Tongue (tissue), 2 donors: ENCODE measurements around the gene ZNF577. TPM values are rescaled to one million over a fixed set of nuclear protein-coding genes. Genes with fewer than 3 reads are reported as not detected.

Source experiments
- DNase-seq: peaks from one replicate; pipeline ENCODE4 v3.0.0-alpha.2; 2015
- total RNA-seq: library from RNA; depleted of rRNA; stranded (reverse); fragments of >200 nt; gene quantifications from one replicate; pipeline ENCODE4 v1.2.3, GENCODE V29; 2014

Gene ZNF577
- total RNA-seq, 1 donor from 2014 or later = 20.0 TPM

DNA sequence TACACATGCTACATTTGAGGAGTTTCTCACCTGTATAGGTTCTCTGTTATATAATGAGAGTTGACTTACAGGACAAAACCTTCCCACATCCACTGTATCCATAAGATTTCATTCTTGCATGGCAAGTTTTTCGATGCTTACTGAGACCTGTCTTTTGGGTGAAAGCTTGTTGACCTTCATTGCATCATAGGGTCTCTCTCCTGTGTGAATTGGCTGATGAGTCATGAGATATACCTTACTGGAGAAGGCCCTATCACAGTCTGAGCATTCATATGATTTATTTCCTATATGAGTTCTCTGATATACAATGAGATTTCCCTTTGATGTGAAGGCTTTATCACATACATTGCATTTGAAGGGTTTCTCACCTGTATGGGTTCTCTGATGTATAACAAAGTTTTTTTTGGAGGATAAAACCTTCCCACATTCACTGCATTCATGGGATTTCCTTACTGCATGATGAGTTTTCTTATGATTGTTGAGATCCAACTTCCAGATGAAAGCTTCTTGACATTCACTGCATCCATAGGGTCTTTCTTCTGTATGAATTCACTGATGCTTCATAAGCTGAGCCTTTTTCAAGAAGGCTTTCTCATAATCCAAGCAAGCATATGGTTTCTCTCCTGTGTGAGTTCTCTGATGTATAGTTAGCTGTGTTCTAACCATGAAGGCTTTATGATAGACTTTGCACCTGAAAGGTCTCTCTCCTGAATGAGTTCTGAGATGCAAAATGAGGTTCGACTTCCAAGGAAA, 25.7 kb downstream of the ZNF577 start:
- DNase-seq = no peak

- DNase-seq = no peak
Observed at GRCh38 chr19:51837145-51837544, 50.6 kb downstream of the ZNF577 start.

GRCh38 chr19:51830274-51830673, 57.5 kb downstream of the ZNF577 start:
- DNase-seq = no peak

GRCh38 chr19:51824281-51825005, 63.3 kb downstream of the ZNF577 start:
- peak; percentile 8 for DNase-seq

DNA sequence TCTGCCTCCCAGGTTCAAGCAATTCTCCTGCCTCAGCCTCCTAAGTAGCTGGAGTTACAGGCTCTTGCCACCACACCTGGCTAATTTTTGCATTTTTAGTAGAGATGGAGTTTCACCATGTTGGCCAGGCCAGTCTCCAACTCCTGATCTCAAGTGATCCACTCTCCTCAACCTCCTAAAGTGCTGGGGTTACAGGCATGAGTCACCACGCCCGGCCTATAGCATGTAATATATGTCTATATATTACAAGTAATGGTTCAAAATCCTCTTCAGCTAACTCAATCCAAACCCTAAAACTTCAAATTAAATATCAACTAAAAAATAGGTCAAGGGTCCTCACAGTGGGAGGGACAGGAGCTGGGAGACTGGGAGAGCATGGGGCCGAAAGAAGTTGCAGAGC, 64.8 kb downstream of the ZNF577 start:
- DNase-seq = no peak

DNA sequence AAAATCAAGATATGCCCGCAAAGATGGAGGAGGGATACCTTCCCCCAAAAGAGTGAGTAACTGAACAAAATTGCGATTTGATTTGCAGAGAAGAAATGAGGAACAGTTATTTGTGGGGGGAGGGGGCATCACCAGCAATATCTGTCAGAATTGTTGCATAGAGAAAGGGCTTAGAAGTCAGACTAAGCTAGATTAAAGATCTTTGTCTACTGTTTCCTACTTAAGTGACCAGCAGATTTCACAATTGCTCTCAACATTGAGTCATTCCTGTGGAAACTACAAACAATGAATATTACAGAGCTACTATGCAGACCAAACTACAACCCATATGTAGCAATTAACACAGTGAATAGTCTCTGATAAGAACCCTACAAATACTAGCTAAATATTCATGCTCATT, 65.4 kb downstream of the ZNF577 start:
- DNase-seq = no peak

DNA sequence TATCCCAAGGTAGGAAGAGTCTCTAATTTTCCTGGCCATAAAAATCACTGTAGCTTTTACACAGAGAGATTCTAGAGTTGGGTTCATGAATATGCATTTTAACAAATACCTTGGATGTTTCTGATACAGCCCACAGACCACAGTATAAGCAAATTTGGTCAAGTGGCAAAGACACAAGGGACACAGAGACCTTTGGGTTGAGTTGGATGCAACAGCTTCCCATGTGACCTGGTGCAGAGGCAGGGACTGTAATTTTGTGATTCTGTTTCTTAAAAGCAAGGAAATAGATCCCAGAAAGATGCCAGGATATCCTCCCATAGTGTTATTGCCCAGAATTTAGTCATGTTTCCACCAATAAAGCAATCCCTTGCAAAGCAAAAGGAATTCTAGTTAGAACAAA, 65.8 kb downstream of the ZNF577 start:
- DNase-seq = no peak

DNA sequence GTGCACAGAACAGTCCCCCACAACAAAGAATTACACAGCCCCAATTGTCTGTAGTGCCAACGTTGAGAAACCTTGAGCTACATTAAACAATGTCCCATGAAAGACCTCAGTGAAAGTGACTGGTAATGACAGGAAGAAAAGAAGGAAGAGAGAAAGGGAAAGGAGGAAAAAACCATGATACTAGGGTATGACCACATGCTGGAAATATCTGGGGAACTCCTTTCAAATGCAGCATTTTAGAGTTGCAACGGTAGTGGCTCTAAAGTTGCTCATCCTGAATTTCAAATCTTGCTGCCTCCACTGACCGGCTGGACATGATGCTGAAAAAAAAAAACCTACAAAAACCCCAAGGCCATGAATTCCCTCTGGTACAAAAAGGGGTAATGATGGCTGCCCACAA, 66.3 kb downstream of the ZNF577 start:
- DNase-seq = no peak

Other genes with a start within 250 kb of the ZNF577 start
- gene SIGLEC14, start 241.1 kb downstream of the ZNF577 start, total RNA-seq = 0.21 TPM
- gene SPACA6, start 194.6 kb downstream of the ZNF577 start, total RNA-seq = 6.9 TPM
- 0.72 TPM for gene HAS1, start 164.0 kb downstream of the ZNF577 start, total RNA-seq
- 1.8 TPM for gene FPR1, start 136.1 kb downstream of the ZNF577 start, total RNA-seq
- 0.51 TPM for gene FPR2, start 126.8 kb downstream of the ZNF577 start, total RNA-seq
- 1.4 TPM for gene FPR3, start 92.8 kb downstream of the ZNF577 start, total RNA-seq
- 15.4 TPM for gene ZNF649, start 17.1 kb upstream of the ZNF577 start, total RNA-seq
- gene ZNF613, start 39.5 kb upstream of the ZNF577 start, total RNA-seq = 8.5 TPM
- gene ZNF350, start 98.9 kb upstream of the ZNF577 start, total RNA-seq = 8.7 TPM
- gene ZNF615, start 120.3 kb upstream of the ZNF577 start, total RNA-seq = 19.5 TPM
- 11.1 TPM for gene ZNF614, start 140.4 kb upstream of the ZNF577 start, total RNA-seq
- 14.9 TPM for gene ZNF432, start 160.9 kb upstream of the ZNF577 start, total RNA-seq
- 26.3 TPM for gene ZNF841, start 207.8 kb upstream of the ZNF577 start, total RNA-seq